SK-N-SH treated with all-trans-retinoic acid at 6 μM for 48 hours (cell line): ENCODE data around the gene KMT5B.

Experiments used
- ATAC-seq: fragments of 200-7000 bp; cut with Tn5 transposase; 3 replicates; pipeline ENCODE4 v1.9.1; 2020; ENCODE audit warnings: mild to moderate bottlenecking, moderate library complexity
- ARNTL ChIP-seq: fragments of 450-650 bp; formaldehyde crosslinking; IDR thresholded peaks from 2 replicates; pipeline ENCODE4 v1.5.0; 2020; ENCODE audit warnings: low read depth, mild to moderate bottlenecking, moderate library complexity, borderline replicate concordance
- CSDC2 ChIP-seq: fragments of 250-450 bp; sonication (Bioruptor Pico); IDR thresholded peaks from 2 replicates; pipeline ENCODE4 v1.5.0; 2020; ENCODE audit warnings: mild to moderate bottlenecking, moderate library complexity
- ESRRG ChIP-seq: fragments of 250-450 bp; sonication (Bioruptor Pico); IDR thresholded peaks from 2 replicates; pipeline ENCODE4 v1.6.1; 2021; ENCODE audit warnings: mild to moderate bottlenecking
- GLIS3 ChIP-seq: fragments of 250-450 bp; sonication (Bioruptor Pico); IDR thresholded peaks from 2 replicates; pipeline ENCODE4 v1.5.0; 2020; ENCODE audit warnings: mild to moderate bottlenecking, moderate library complexity
- ISL1 ChIP-seq: fragments of 250-450 bp; sonication (Bioruptor Pico); IDR thresholded peaks from 2 replicates; pipeline ENCODE4 v2.1.2; 2022; ENCODE audit warnings: mild to moderate bottlenecking, moderate library complexity
- OSR1 ChIP-seq: fragments of 250-450 bp; sonication (Bioruptor Pico); IDR thresholded peaks from 2 replicates; pipeline ENCODE4 v1.8.0; 2022; ENCODE audit warnings: moderate library complexity, mild to moderate bottlenecking, inconsistent platforms
- PPARA ChIP-seq: fragments of 250-450 bp; sonication (Bioruptor Pico); IDR thresholded peaks from 2 replicates; pipeline ENCODE4 v1.5.0; 2020; ENCODE audit warnings: mild to moderate bottlenecking, borderline replicate concordance
- TCF4 ChIP-seq: fragments of 250-450 bp; sonication (Bioruptor Pico); IDR thresholded peaks from 2 replicates; pipeline ENCODE4 v1.8.0; 2021; ENCODE audit warnings: mild to moderate bottlenecking, moderate library complexity, borderline replicate concordance
- TOX ChIP-seq: fragments of 250-450 bp; sonication (Bioruptor Pico); IDR thresholded peaks from 2 replicates; pipeline ENCODE4 v1.8.0; 2021; ENCODE audit warnings: mild to moderate bottlenecking, moderate library complexity, borderline replicate concordance
- ZC3H10 ChIP-seq: fragments of 250-450 bp; sonication (Bioruptor Pico); IDR thresholded peaks from 2 replicates; pipeline ENCODE4 v1.5.1; 2021; ENCODE audit warnings: mild to moderate bottlenecking, moderate library complexity
- ZFP3 ChIP-seq: fragments of 250-450 bp; sonication (Bioruptor Pico); IDR thresholded peaks from 2 replicates; pipeline ENCODE4 v1.5.0; 2020; ENCODE audit warnings: mild to moderate bottlenecking, moderate library complexity
- ZFP30 ChIP-seq: fragments of 450-650 bp; formaldehyde crosslinking; IDR thresholded peaks from 2 replicates; pipeline ENCODE4 v1.5.0; 2022; ENCODE audit warnings: mild to moderate bottlenecking, moderate library complexity
- ZNF565 ChIP-seq: fragments of 450-650 bp; formaldehyde crosslinking; conservative IDR thresholded peaks from 2 replicates; pipeline ENCODE4 v1.5.0; 2020; ENCODE audit warnings: low read depth, mild to moderate bottlenecking, moderate library complexity
- ZNF70 ChIP-seq: fragments of 450-650 bp; formaldehyde crosslinking; IDR thresholded peaks from 2 replicates; pipeline ENCODE4 v1.5.0; 2020; ENCODE audit warnings: mild to moderate bottlenecking, moderate library complexity
- ZNF8 ChIP-seq: fragments of 450-650 bp; formaldehyde crosslinking; IDR thresholded peaks from 2 replicates; pipeline ENCODE4 v1.5.0; 2020; ENCODE audit warnings: mild to moderate bottlenecking, moderate library complexity
- TF ChIP-seq, protein P1 (sequence below): fragments of 250-450 bp; sonication (Bioruptor Pico); IDR thresholded peaks from 2 replicates; pipeline ENCODE4 v1.5.1; 2020; ENCODE audit warnings: low read depth, mild to moderate bottlenecking, moderate library complexity
- TF ChIP-seq, protein P2 (sequence below): fragments of 250-450 bp; sonication (Bioruptor Pico); IDR thresholded peaks from 2 replicates; pipeline ENCODE4 v1.8.0; 2020; ENCODE audit warnings: mild to moderate bottlenecking, moderate library complexity, borderline replicate concordance
- TF ChIP-seq, protein P3 (sequence below): fragments of 250-450 bp; sonication (Bioruptor Pico); IDR thresholded peaks from 2 replicates; pipeline ENCODE4 v1.5.1; 2021; ENCODE audit warnings: mild to moderate bottlenecking, moderate library complexity
- TF ChIP-seq, protein P4 (sequence below): fragments of 250-450 bp; sonication (Bioruptor Pico); IDR thresholded peaks from 2 replicates; pipeline ENCODE4 v1.8.0; 2021; ENCODE audit warnings: low read depth, mild to moderate bottlenecking, moderate library complexity, borderline replicate concordance
- TF ChIP-seq, protein P5 (sequence below): fragments of 250-450 bp; sonication (Bioruptor Pico); IDR thresholded peaks from 2 replicates; pipeline ENCODE4 v1.5.0; 2020; ENCODE audit warnings: mild to moderate bottlenecking, moderate library complexity

The KMT5B gene

DNA sequence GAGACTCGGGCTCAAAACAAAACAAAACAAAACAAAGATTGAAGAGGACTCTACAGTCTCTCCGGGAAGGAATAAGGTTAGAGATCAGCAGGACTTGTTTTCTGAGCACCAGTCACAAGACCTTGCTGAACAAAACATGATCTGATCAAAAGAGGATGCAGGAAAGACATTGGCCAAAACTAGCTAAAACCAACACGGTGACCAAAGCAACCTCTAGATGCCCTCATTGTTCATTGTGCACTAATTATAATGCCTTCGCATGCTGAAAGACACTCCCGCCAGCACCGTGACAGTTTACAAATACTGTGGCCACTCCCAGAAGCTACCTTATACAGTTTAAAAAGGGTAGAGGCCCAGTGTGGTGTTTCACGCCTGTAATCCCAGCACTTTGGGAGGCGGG lies 76.2 kb downstream of the KMT5B start:
- TF ChIP-seq ZFP3 (CRISPR knock-in tag): no peak
- no peak for TF ChIP-seq ISL1 (CRISPR knock-in tag)
- TF ChIP-seq OSR1 (CRISPR knock-in tag): no peak
- no peak for TF ChIP-seq ESRRG (CRISPR knock-in tag)
- no peak for TF ChIP-seq ZNF565 (CRISPR knock-in tag)
- no peak for TF ChIP-seq PPARA (CRISPR knock-in tag)
- TF ChIP-seq, protein P1, sequence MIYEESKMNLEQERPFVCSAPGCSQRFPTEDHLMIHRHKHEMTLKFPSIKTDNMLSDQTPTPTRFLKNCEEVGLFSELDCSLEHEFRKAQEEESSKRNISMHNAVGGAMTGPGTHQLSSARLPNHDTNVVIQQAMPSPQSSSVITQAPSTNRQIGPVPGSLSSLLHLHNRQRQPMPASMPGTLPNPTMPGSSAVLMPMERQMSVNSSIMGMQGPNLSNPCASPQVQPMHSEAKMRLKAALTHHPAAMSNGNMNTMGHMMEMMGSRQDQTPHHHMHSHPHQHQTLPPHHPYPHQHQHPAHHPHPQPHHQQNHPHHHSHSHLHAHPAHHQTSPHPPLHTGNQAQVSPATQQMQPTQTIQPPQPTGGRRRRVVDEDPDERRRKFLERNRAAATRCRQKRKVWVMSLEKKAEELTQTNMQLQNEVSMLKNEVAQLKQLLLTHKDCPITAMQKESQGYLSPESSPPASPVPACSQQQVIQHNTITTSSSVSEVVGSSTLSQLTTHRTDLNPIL (CRISPR knock-in tag): no peak
- no peak for TF ChIP-seq CSDC2 (CRISPR knock-in tag)
- no peak for TF ChIP-seq ARNTL
- TF ChIP-seq TCF4 (CRISPR knock-in tag): no peak
- TF ChIP-seq ZNF8 (CRISPR knock-in tag): no peak

DNA sequence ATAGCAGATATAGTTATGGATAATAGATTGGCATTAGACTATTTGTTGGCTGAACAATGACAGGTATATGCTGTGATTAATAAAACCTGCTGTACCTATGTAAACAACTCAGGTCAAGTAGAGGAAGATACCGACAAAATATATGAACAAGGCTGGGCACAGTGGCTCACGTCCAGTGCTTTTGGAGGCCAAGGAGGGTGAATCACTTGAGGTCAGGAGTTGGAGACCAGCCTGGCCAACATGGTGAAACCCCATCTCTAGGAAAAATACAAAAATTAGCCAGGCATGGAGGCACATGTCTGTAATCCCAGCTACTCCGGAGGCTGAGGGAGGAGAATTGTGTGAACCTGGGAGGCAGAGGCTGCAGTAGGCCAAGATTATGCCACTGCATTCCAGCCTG lies 77.9 kb downstream of the KMT5B start:
- TF ChIP-seq OSR1 (CRISPR knock-in tag) (no peak), ZFP3 (CRISPR knock-in tag) (no peak), CSDC2 (CRISPR knock-in tag) (no peak), ZNF70 (no peak), ISL1 (CRISPR knock-in tag) (no peak), ZC3H10 (CRISPR knock-in tag) (no peak), GLIS3 (CRISPR knock-in tag) (no peak), ZFP30 (CRISPR knock-in tag) (no peak)
- TF ChIP-seq, protein P2, sequence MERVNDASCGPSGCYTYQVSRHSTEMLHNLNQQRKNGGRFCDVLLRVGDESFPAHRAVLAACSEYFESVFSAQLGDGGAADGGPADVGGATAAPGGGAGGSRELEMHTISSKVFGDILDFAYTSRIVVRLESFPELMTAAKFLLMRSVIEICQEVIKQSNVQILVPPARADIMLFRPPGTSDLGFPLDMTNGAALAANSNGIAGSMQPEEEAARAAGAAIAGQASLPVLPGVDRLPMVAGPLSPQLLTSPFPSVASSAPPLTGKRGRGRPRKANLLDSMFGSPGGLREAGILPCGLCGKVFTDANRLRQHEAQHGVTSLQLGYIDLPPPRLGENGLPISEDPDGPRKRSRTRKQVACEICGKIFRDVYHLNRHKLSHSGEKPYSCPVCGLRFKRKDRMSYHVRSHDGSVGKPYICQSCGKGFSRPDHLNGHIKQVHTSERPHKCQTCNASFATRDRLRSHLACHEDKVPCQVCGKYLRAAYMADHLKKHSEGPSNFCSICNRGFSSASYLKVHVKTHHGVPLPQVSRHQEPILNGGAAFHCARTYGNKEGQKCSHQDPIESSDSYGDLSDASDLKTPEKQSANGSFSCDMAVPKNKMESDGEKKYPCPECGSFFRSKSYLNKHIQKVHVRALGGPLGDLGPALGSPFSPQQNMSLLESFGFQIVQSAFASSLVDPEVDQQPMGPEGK (CRISPR knock-in tag): no peak
- TF ChIP-seq, protein P3, sequence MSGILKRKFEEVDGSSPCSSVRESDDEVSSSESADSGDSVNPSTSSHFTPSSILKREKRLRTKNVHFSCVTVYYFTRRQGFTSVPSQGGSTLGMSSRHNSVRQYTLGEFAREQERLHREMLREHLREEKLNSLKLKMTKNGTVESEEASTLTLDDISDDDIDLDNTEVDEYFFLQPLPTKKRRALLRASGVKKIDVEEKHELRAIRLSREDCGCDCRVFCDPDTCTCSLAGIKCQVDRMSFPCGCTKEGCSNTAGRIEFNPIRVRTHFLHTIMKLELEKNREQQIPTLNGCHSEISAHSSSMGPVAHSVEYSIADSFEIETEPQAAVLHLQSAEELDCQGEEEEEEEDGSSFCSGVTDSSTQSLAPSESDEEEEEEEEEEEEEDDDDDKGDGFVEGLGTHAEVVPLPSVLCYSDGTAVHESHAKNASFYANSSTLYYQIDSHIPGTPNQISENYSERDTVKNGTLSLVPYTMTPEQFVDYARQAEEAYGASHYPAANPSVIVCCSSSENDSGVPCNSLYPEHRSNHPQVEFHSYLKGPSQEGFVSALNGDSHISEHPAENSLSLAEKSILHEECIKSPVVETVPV (CRISPR knock-in tag): no peak
- TF ChIP-seq, protein P4, sequence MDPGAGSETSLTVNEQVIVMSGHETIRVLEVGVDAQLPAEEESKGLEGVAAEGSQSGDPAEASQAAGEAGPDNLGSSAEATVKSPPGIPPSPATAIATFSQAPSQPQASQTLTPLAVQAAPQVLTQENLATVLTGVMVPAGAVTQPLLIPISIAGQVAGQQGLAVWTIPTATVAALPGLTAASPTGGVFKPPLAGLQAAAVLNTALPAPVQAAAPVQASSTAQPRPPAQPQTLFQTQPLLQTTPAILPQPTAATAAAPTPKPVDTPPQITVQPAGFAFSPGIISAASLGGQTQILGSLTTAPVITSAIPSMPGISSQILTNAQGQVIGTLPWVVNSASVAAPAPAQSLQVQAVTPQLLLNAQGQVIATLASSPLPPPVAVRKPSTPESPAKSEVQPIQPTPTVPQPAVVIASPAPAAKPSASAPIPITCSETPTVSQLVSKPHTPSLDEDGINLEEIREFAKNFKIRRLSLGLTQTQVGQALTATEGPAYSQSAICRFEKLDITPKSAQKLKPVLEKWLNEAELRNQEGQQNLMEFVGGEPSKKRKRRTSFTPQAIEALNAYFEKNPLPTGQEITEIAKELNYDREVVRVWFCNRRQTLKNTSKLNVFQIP (CRISPR knock-in tag): no peak
- TF ChIP-seq, protein P5, sequence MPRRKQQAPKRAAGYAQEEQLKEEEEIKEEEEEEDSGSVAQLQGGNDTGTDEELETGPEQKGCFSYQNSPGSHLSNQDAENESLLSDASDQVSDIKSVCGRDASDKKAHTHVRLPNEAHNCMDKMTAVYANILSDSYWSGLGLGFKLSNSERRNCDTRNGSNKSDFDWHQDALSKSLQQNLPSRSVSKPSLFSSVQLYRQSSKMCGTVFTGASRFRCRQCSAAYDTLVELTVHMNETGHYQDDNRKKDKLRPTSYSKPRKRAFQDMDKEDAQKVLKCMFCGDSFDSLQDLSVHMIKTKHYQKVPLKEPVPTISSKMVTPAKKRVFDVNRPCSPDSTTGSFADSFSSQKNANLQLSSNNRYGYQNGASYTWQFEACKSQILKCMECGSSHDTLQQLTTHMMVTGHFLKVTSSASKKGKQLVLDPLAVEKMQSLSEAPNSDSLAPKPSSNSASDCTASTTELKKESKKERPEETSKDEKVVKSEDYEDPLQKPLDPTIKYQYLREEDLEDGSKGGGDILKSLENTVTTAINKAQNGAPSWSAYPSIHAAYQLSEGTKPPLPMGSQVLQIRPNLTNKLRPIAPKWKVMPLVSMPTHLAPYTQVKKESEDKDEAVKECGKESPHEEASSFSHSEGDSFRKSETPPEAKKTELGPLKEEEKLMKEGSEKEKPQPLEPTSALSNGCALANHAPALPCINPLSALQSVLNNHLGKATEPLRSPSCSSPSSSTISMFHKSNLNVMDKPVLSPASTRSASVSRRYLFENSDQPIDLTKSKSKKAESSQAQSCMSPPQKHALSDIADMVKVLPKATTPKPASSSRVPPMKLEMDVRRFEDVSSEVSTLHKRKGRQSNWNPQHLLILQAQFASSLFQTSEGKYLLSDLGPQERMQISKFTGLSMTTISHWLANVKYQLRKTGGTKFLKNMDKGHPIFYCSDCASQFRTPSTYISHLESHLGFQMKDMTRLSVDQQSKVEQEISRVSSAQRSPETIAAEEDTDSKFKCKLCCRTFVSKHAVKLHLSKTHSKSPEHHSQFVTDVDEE (CRISPR knock-in tag): no peak
- ATAC-seq: no peak

More for the DNA sequence above, 76.2 kb downstream of the KMT5B start:
- ATAC-seq: no peak

DNA sequence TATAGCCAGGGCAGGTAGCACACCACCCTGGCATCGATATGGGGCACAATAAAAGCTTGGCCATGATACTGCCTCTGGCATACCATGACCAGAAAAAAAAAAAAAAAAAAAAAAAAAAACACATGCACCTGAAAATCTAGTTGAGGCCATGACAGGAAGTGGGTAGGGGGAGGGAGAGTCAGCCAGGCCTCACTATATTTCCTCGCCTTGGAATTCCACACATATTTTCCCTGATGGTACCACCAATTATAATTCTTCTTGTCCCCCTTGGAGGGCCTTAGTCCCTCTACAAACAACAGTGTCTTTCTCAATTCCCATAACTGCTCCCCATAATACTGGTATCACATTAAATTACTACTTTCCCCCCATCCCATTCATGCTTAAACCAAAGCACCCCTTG lies 79.3 kb downstream of the KMT5B start:
- ATAC-seq: no peak
- no peak for TF ChIP-seq ARNTL
- no peak for TF ChIP-seq ZFP30 (CRISPR knock-in tag)
- TF ChIP-seq, protein P1 (CRISPR knock-in tag): no peak
- no peak for TF ChIP-seq TOX (CRISPR knock-in tag)
- no peak for TF ChIP-seq TCF4 (CRISPR knock-in tag)
- TF ChIP-seq, protein P5 (CRISPR knock-in tag): no peak
- TF ChIP-seq ZC3H10 (CRISPR knock-in tag): no peak
- TF ChIP-seq ZNF8 (CRISPR knock-in tag): no peak
- TF ChIP-seq, protein P4 (CRISPR knock-in tag): no peak
- TF ChIP-seq PPARA (CRISPR knock-in tag): no peak
- no peak for TF ChIP-seq ZFP3 (CRISPR knock-in tag)
- no peak for TF ChIP-seq ESRRG (CRISPR knock-in tag)
- TF ChIP-seq ZNF565 (CRISPR knock-in tag): no peak
